H54 (cell line): ENCODE measurements around the gene NEUROD1.

Experiments
- DNase-seq: peaks from one replicate; pipeline ENCODE4 v3.0.0; 2011; ENCODE audit warnings: low spot score, mixed read lengths; ENCODE audit not compliant: insufficient read length
- FAIRE-seq: peaks from 3 replicates; lab custom pipeline; 2011; peaks lifted over from hg19 to GRCh38; lab: Jason Lieb, UNC
- POLR2A ChIP-seq: IDR thresholded peaks from 2 replicates; pipeline ENCODE4 v1.6.1; 2011; ENCODE audit warnings: low read depth, mild to moderate bottlenecking, low read length

NEUROD1 gene

DNA sequence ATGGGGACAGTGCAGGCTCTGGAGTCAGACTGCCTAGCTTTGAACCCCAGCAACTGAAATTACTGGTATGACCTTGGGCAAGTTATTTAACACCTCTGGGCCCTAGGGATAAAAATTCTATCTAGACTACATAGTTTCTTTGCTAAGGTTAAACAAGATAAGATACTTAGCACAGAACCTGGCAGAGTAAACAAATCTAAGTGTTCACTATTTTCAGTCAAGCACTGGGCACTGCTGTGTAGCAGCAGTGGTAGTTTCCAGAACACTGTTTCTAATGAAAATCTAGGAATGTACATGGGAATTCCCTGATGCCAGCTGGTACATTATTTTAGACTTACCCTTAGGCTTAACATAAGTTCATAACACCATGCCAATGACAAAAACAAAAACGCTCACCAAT, 40.6 kb downstream of the NEUROD1 start:
- TF ChIP-seq POLR2A, result no peak
- no peak for DNase-seq
- no peak for FAIRE-seq

DNA sequence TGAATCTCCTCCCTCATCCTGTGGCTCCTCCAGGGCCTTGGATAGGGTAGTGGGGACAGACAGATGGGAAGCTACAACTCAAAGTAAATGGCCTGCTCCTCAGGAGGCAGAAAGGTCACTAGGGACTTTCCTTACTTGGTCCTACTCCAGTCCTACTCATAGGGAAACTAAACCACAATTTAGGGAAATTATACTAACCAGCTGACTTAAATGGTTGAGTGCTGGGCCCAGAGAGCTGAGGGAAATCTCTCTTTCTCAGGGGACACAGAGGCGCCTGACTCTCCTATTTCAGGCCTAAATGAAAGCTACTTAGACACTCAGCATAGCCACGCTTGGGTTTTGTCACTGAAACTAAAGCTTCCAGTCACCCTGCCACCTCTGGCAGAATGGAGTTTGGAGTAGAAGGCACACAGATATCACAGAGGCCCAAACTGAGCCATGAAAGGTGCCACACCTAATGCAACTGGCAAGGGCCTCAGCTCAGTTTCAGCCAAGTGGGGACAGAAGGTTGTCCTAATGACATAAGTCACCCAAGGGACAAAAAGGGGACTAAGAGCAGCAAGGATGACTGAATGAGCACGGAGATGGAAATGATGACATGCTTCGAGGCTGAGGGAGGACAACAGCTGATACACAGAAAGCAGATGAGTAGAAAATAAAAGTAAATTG, 47.5 kb downstream of the NEUROD1 start:
- FAIRE-seq (no peak), DNase-seq (no peak)
- no peak for TF ChIP-seq POLR2A

- FAIRE-seq, result no peak
- TF ChIP-seq POLR2A, result no peak
- no peak for DNase-seq
These were observed 51.4 kb downstream of the NEUROD1 start for GRCh38 chr2:181628590-181629585.

- FAIRE-seq (no peak), DNase-seq (no peak)
- no peak for TF ChIP-seq POLR2A
These were observed 52.8 kb downstream of the NEUROD1 start for GRCh38 chr2:181627545-181627944.

DNA sequence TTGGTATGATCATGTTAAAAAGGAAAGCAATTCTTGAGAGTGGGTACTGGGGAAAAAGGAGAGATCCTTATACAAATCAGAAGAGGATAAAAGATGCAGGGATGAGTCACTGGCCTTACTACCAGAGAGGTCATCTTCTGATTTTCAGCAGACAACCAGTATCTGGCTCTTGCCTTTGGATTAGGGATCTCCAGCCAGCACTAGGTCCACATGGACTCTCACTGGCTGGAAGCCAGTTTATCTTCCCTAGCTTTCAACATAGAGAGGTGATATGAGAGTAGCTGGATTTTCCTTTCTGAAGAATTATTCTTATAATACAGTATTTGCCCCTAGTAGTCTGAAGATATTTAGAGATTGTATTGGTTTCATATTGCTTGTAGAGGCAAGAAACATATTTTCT, 53.6 kb downstream of the NEUROD1 start:
- FAIRE-seq (no peak), DNase-seq (no peak)
- TF ChIP-seq POLR2A, result no peak
